Hematopoietic multipotent progenitor cell (in vitro differentiated cells): Measurements from ENCODE around the gene ADAM19. TPM values are rescaled to one million over a fixed set of nuclear protein-coding genes. Genes with fewer than 3 reads are reported as not detected.

Experiments
- DNase-seq, 3 donors: peaks; one replicate each; pipeline ENCODE4 v3.0.0-alpha.2; 2011 to 2015; ENCODE audit warnings: low read depth in 2 of 3, low spot score in 2 of 3
- total RNA-seq: library from RNA; depleted of rRNA; stranded (reverse); fragments of >200 nt; gene quantifications from one replicate; pipeline ENCODE4 v1.2.3, GENCODE V29; 2012

Gene ADAM19
- total RNA-seq, 1 donor = 2.2 TPM

- no peak for DNase-seq
Measured at GRCh38 chr5:157596487-157596886, 20.9 kb upstream of the ADAM19 start.

- DNase-seq = no peak
Measured at GRCh38 chr5:157594675-157595459, 19.3 kb upstream of the ADAM19 start.

GRCh38 chr5:157594257-157594656 is 18.7 kb upstream of the ADAM19 start:
- no peak for DNase-seq

GRCh38 chr5:157593052-157593757 is 17.6 kb upstream of the ADAM19 start:
- no peak for DNase-seq

- peak in 2 of 3 donors; percentile 53 to 75 for DNase-seq
Measured at GRCh38 chr5:157592594-157592993, 17.0 kb upstream of the ADAM19 start.

- no peak for DNase-seq
Measured at GRCh38 chr5:157590478-157590877, 14.9 kb upstream of the ADAM19 start.

GRCh38 chr5:157584628-157585027 is 9.1 kb upstream of the ADAM19 start:
- no peak for DNase-seq

GRCh38 chr5:157582731-157583620 is 7.4 kb upstream of the ADAM19 start:
- DNase-seq = no peak

GRCh38 chr5:157581901-157582300 is 6.3 kb upstream of the ADAM19 start:
- DNase-seq = no peak

- no peak for DNase-seq
Measured at GRCh38 chr5:157578079-157578780, 2.7 kb upstream of the ADAM19 start.

GRCh38 chr5:157576678-157577077 is 1.1 kb upstream of the ADAM19 start:
- no peak for DNase-seq

GRCh38 chr5:157574456-157575380 is 857 bp downstream of the ADAM19 start:
- DNase-seq = peak in 1 of 3 donors; percentile 32

- peak in 2 of 3 donors; percentile 59 to 82 for DNase-seq
Measured at GRCh38 chr5:157571357-157571827, 4.2 kb downstream of the ADAM19 start.

GRCh38 chr5:157570531-157571200 is 4.9 kb downstream of the ADAM19 start:
- no peak for DNase-seq

GRCh38 chr5:157568720-157569119 is 6.9 kb downstream of the ADAM19 start:
- DNase-seq = no peak

- DNase-seq = no peak
Measured at GRCh38 chr5:157568222-157568621, 7.4 kb downstream of the ADAM19 start.

GRCh38 chr5:157566902-157567489 is 8.6 kb downstream of the ADAM19 start:
- no peak for DNase-seq
